HepG2 (cell line): ENCODE results near the gene ZNF511. TPM values are rescaled to one million over a fixed set of nuclear protein-coding genes. Genes with fewer than 3 reads are reported as not detected.

ENCODE experiments used
- BHLHE40 ChIP-seq: IDR thresholded peaks from 2 replicates; pipeline ENCODE4 v1.6.1; 2011; ENCODE audit warnings: low read length, improper control_type of control experiment
- FOXK1 ChIP-seq: sonication (generic); formaldehyde crosslinking; IDR thresholded peaks from 2 replicates; pipeline ENCODE4 v1.4.0; 2020; ENCODE audit warnings: low read depth, missing genetic modification reagents, borderline replicate concordance
- KDM1A ChIP-seq: IDR thresholded peaks from 2 replicates; pipeline ENCODE4 v1.6.1; 2016; ENCODE audit warnings: missing compliant biosample characterization
- KLF12 ChIP-seq: sonication (generic); formaldehyde crosslinking; IDR thresholded peaks from 2 replicates; pipeline ENCODE4 v1.4.0; 2020; ENCODE audit warnings: missing genetic modification reagents, borderline replicate concordance
- KMT2A ChIP-seq: sonication (generic); formaldehyde crosslinking; IDR thresholded peaks from 2 replicates; pipeline ENCODE4 v1.4.0; 2020; ENCODE audit warnings: missing genetic modification reagents
- MYNN ChIP-seq: sonication (generic); formaldehyde crosslinking; IDR thresholded peaks from 2 replicates; pipeline ENCODE4 v1.4.0; 2020; ENCODE audit warnings: mild to moderate bottlenecking, low read depth, missing genetic modification reagents
- SATB2 ChIP-seq: sonication (generic); formaldehyde crosslinking; IDR thresholded peaks from 2 replicates; pipeline ENCODE4 v1.5.0; 2020; ENCODE audit warnings: missing genetic modification reagents
- TBX2 ChIP-seq: sonication (generic); formaldehyde crosslinking; IDR thresholded peaks from 2 replicates; pipeline ENCODE4 v1.5.0; 2020; ENCODE audit warnings: missing genetic modification reagents, mild to moderate bottlenecking, borderline replicate concordance
- THAP11 ChIP-seq: IDR thresholded peaks from 2 replicates; pipeline ENCODE4 v1.6.1; 2016; ENCODE audit warnings: missing biosample characterization, missing genetic modification reagents
- ZNF12 ChIP-seq: sonication (generic); formaldehyde crosslinking; IDR thresholded peaks from 2 replicates; pipeline ENCODE4 v1.5.0; 2020; ENCODE audit warnings: missing genetic modification reagents
- ZNF333 ChIP-seq: sonication (generic); formaldehyde crosslinking; IDR thresholded peaks from 2 replicates; pipeline ENCODE4 v1.4.0; 2020; ENCODE audit warnings: mild to moderate bottlenecking, missing genetic modification reagents, borderline replicate concordance
- ZNF34 ChIP-seq: sonication (generic); formaldehyde crosslinking; IDR thresholded peaks from 2 replicates; pipeline ENCODE4 v1.4.0; 2020; ENCODE audit warnings: mild to moderate bottlenecking, missing genetic modification reagents, borderline replicate concordance
- ZNF431 ChIP-seq: sonication (generic); formaldehyde crosslinking; IDR thresholded peaks from 2 replicates; pipeline ENCODE4 v1.9.0; 2022; ENCODE audit warnings: missing genetic modification reagents, low read depth, mild to moderate bottlenecking, borderline replicate concordance
- ZNF720 ChIP-seq: sonication (generic); formaldehyde crosslinking; IDR thresholded peaks from 2 replicates; pipeline ENCODE4 v1.4.0; 2020; ENCODE audit warnings: missing genetic modification reagents
- polyA plus RNA-seq, 8 experiments: library from polyadenylated mRNA; depleted of rRNA in 3 of 8; stranded (reverse) in 7 of 8; unstranded in 1 of 8; fragments of >200 nt; fragmentation: Illumina TruSeq in 4 of 8; extraction: Trizol in 4 of 8; gene quantifications; 2 replicates each; pipeline versions ENCODE4 v1.2.1 to v1.2.3, GENCODE V29; 2011 to 2016; ENCODE audit warnings: low read depth in 4 of 8, missing spikeins in 1 of 8, mixed read lengths in 1 of 8; ENCODE audit not compliant: insufficient read depth in 1 of 8
- total RNA-seq, 5 experiments: library from RNA; depleted of rRNA; stranded (reverse); fragments of >200 nt; fragmentation: Illumina TruSeq; extraction: Trizol; gene quantifications; 2 replicates each; pipeline ENCODE4 v1.2.3, GENCODE V29; 2016; ENCODE audit warnings: low read depth in 1 of 5
- TF ChIP-seq, protein P1 (sequence below): sonication (generic); formaldehyde crosslinking; IDR thresholded peaks from 2 replicates; pipeline ENCODE4 v1.5.1; 2020; ENCODE audit warnings: missing genetic modification reagents, mild to moderate bottlenecking, borderline replicate concordance
- TF ChIP-seq, protein P2 (sequence below): IDR thresholded peaks from 2 replicates; pipeline ENCODE4 v1.6.1; 2016
- TF ChIP-seq, protein P3 (sequence below): sonication (generic); formaldehyde crosslinking; IDR thresholded peaks from 2 replicates; pipeline ENCODE4 v1.5.1; 2020; ENCODE audit warnings: mild to moderate bottlenecking, missing genetic modification reagents
- TF ChIP-seq, protein P4 (sequence below): sonication (generic); formaldehyde crosslinking; IDR thresholded peaks from 2 replicates; pipeline ENCODE4 v1.4.0; 2020; ENCODE audit warnings: missing genetic modification reagents, borderline replicate concordance

ZNF511 gene
- total and polyA plus RNA-seq, 2 of the 13 experiments (the other 11 are each of a cell fraction or from before 2014, with no cell fraction given) = 35.6 to 66.4 TPM

DNA sequence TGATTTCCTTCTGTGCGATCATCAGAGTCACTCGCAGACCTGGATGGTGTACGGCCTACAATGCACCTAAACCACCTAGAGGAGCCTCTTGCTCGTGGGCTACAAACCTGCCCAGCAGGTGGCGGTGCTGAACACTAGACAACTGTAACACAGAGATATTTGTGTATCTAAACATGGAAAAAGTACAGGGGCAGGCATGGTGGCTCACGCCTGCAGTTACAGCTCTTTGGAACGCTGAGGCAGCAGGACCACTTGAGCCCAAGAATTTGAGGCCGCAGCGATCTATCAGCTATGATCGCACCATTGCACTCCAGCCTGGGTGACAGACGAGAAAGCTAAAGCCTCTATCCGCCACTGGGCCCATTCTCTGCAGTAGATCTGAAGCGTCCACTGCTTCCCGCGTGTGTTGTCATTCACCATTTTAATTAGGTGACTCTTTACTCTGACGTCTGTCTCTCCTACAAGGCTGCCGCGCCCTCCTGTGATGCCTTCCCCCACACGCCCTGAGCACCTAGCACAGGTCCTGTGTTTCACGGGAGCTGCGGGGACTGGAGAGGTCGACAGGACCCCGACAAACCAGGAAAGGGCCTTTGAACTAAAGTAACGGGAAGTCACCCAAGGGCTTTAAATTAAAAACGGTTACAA, 816 bp upstream of the ZNF511 start (continued):
- TF ChIP-seq, protein P1, sequence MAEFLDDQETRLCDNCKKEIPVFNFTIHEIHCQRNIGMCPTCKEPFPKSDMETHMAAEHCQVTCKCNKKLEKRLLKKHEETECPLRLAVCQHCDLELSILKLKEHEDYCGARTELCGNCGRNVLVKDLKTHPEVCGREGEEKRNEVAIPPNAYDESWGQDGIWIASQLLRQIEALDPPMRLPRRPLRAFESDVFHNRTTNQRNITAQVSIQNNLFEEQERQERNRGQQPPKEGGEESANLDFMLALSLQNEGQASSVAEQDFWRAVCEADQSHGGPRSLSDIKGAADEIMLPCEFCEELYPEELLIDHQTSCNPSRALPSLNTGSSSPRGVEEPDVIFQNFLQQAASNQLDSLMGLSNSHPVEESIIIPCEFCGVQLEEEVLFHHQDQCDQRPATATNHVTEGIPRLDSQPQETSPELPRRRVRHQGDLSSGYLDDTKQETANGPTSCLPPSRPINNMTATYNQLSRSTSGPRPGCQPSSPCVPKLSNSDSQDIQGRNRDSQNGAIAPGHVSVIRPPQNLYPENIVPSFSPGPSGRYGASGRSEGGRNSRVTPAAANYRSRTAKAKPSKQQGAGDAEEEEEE (CRISPR knock-in tag) = no peak
- TF ChIP-seq BHLHE40 = no peak
- TF ChIP-seq, protein P2, sequence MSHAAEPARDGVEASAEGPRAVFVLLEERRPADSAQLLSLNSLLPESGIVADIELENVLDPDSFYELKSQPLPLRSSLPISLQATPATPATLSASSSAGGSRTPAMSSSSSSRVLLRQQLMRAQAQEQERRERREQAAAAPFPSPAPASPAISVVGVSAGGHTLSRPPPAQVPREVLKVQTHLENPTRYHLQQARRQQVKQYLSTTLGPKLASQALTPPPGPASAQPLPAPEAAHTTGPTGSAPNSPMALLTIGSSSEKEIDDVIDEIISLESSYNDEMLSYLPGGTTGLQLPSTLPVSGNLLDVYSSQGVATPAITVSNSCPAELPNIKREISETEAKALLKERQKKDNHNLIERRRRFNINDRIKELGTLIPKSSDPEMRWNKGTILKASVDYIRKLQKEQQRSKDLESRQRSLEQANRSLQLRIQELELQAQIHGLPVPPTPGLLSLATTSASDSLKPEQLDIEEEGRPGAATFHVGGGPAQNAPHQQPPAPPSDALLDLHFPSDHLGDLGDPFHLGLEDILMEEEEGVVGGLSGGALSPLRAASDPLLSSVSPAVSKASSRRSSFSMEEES = no peak
- TF ChIP-seq KDM1A (CRISPR knock-in tag) = no peak
- TF ChIP-seq, protein P3, sequence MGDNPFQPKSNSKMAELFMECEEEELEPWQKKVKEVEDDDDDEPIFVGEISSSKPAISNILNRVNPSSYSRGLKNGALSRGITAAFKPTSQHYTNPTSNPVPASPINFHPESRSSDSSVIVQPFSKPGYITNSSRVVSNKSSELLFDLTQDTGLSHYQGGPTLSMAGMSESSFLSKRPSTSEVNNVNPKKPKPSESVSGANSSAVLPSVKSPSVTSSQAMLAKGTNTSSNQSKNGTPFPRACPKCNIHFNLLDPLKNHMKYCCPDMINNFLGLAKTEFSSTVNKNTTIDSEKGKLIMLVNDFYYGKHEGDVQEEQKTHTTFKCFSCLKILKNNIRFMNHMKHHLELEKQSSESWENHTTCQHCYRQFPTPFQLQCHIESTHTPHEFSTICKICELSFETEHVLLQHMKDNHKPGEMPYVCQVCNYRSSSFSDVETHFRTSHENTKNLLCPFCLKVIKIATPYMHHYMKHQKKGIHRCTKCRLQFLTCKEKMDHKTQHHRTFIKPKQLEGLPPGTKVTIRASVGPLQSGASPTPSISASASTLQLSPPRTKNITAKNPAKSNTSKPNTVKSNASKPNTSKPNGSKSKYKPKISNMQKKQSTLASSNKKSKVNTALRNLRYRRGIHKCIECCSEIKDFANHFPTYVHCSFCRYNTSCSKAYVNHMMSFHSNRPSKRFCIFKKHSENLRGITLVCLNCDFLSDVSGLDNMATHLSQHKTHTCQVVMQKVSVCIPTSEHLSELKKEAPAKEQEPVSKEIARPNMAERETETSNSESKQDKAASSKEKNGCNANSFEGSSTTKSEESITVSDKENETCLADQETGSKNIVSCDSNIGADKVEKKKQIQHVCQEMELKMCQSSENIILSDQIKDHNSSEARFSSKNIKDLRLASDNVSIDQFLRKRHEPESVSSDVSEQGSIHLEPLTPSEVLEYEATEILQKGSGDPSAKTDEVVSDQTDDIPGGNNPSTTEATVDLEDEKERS = no peak
- TF ChIP-seq ZNF12 = 0 out of 2 replicates have a peak, but pooled peaks have one; percentile 8
- TF ChIP-seq TBX2 (CRISPR knock-in tag) = 0 out of 2 replicates have a peak, but pooled peaks have one; percentile 34
- TF ChIP-seq, protein P4, sequence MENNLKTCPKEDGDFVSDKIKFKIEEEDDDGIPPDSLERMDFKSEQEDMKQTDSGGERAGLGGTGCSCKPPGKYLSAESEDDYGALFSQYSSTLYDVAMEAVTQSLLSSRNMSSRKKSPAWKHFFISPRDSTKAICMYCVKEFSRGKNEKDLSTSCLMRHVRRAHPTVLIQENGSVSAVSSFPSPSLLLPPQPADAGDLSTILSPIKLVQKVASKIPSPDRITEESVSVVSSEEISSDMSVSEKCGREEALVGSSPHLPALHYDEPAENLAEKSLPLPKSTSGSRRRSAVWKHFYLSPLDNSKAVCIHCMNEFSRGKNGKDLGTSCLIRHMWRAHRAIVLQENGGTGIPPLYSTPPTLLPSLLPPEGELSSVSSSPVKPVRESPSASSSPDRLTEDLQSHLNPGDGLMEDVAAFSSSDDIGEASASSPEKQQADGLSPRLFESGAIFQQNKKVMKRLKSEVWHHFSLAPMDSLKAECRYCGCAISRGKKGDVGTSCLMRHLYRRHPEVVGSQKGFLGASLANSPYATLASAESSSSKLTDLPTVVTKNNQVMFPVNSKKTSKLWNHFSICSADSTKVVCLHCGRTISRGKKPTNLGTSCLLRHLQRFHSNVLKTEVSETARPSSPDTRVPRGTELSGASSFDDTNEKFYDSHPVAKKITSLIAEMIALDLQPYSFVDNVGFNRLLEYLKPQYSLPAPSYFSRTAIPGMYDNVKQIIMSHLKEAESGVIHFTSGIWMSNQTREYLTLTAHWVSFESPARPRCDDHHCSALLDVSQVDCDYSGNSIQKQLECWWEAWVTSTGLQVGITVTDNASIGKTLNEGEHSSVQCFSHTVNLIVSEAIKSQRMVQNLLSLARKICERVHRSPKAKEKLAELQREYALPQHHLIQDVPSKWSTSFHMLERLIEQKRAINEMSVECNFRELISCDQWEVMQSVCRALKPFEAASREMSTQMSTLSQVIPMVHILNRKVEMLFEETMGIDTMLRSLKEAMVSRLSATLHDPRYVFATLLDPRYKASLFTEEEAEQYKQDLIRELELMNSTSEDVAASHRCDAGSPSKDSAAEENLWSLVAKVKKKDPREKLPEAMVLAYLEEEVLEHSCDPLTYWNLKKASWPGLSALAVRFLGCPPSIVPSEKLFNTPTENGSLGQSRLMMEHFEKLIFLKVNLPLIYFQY (CRISPR knock-in tag) = no peak
- TF ChIP-seq ZNF720 = no peak
- TF ChIP-seq THAP11 = peak; percentile 59; the same call in 1 of the 2 replicates
- 0 out of 2 replicates have a peak, but pooled peaks have one; percentile 44 for TF ChIP-seq ZNF431 (CRISPR knock-in tag)
- TF ChIP-seq SATB2 = 0 out of 2 replicates have a peak, but pooled peaks have one; percentile 26
- TF ChIP-seq ZNF333 = no peak
- 0 out of 2 replicates have a peak, but pooled peaks have one; percentile 24 for TF ChIP-seq KMT2A (CRISPR knock-in tag)
- no peak for TF ChIP-seq ZNF34 (CRISPR knock-in tag)
- TF ChIP-seq MYNN (CRISPR knock-in tag) = no peak
- peak; percentile 33; the same call in 1 of the 2 replicates for TF ChIP-seq KLF12 (CRISPR knock-in tag)
- peak; percentile 81; the same call in 1 of the 2 replicates for TF ChIP-seq FOXK1 (CRISPR knock-in tag)
